ENCODE data around the gene GNL1. TPM values are rescaled to one million over a fixed set of nuclear protein-coding genes. Genes with fewer than 3 reads are reported as not detected.

The GNL1 gene
- total RNA-seq, 1 experiment from 2014 or later = 101 TPM

DNA sequence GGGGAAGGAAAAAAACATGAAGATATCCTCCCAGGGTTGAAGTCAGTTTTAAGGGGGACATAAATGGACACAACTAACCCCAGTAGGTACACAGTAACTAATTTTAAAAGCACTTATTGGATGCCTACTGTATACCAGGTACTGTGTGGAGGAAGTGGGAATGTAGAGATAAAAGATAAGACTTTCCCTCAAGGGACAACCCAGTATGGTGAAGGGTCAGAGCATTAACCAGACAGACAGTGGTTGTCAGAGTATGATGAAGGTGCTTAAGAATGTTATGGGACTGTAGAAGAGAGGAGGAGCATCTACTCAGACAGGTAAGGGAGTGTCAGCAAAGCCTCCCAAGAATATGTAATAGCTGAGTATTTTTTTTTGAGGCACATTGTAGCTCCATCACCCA is 15.9 kb upstream of the GNL1 start:
- peak overlapping the region; percentile 65 for H3K4me3 ChIP-seq (ENCODE audit: low read depth, low read length, poor library complexity, severe bottlenecking)
- POLR2A ChIA-PET (ENCODE audit: low non-redundant PET) = no interaction called here
- no peaks in the 10 kb centered on the region for H3K27me3 ChIP-seq (replicated peaks; ENCODE audit: insufficient read depth, low read depth, low read length, poor library complexity)
- H3K36me3 ChIP-seq (ENCODE audit: insufficient read depth, low read length, poor library complexity, severe bottlenecking) = peaks cover 14% of the 10 kb centered on the region
- no TSS peak for BruUV-seq (replicated peaks)
- DNase-seq (ENCODE audit: low spot score) = no peak
- TF ChIP-seq EZH2 (IDR thresholded peaks at IDR 0.05; ENCODE audit: borderline replicate concordance, low read depth, low read length, poor library complexity, severe bottlenecking) = no peak
- TF ChIP-seq, protein P1, sequence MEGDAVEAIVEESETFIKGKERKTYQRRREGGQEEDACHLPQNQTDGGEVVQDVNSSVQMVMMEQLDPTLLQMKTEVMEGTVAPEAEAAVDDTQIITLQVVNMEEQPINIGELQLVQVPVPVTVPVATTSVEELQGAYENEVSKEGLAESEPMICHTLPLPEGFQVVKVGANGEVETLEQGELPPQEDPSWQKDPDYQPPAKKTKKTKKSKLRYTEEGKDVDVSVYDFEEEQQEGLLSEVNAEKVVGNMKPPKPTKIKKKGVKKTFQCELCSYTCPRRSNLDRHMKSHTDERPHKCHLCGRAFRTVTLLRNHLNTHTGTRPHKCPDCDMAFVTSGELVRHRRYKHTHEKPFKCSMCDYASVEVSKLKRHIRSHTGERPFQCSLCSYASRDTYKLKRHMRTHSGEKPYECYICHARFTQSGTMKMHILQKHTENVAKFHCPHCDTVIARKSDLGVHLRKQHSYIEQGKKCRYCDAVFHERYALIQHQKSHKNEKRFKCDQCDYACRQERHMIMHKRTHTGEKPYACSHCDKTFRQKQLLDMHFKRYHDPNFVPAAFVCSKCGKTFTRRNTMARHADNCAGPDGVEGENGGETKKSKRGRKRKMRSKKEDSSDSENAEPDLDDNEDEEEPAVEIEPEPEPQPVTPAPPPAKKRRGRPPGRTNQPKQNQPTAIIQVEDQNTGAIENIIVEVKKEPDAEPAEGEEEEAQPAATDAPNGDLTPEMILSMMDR (conservative IDR thresholded peaks at IDR 0.05; ENCODE audit: low read depth, low read length) = no peak
- H3K9me3 ChIP-seq (ENCODE audit: low read depth, low read length, poor library complexity, severe bottlenecking) = no peaks in the 10 kb centered on the region
- peak overlapping the region; percentile 88 for H3K27ac ChIP-seq (ENCODE audit: low read depth, low read length, poor library complexity, severe bottlenecking)
- H3K4me1 ChIP-seq (ENCODE audit: insufficient read depth, low read length, poor library complexity, severe bottlenecking) = peaks cover 32% of the 10 kb centered on the region
- intact Hi-C loops (cut with micrococcal nuclease; ENCODE audit: unreplicated experiment) = no loop called here
- CTCF ChIA-PET = no interaction called here

DNA sequence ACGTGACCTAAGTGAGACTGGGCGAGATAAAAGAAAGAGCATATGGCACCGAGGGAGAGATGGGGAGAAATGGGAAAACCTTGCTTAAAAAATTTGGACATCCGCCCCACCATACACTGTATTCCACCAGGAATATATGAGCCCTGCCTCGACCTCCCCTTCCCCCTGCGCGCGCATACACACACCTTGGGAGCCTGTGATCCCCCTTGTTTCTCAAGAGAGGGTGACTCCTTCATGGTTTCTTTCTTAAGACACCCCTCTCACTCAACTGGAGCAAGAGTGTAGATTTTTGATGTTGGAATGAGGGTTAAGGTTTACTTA is 15.4 kb upstream of the GNL1 start:
- H3K36me3 ChIP-seq (ENCODE audit: insufficient read depth, low read length, poor library complexity, severe bottlenecking) = peaks cover 10% of the 10 kb centered on the region
- POLR2A ChIA-PET (ENCODE audit: low non-redundant PET) = no interaction called here
- DNase-seq (ENCODE audit: low spot score) = no peak
- TSS peak; percentile 78 for BruUV-seq (replicated peaks)
- CTCF ChIA-PET = interaction anchor here (0.9 kb wide), 1 partner anchor 27 kb away, joined by 3 read pairs; no protein-coding TSS in a partner anchor
- no peak for TF ChIP-seq EZH2 (IDR thresholded peaks at IDR 0.05; ENCODE audit: borderline replicate concordance, low read depth, low read length, poor library complexity, severe bottlenecking)
- TF ChIP-seq, protein P1 (conservative IDR thresholded peaks at IDR 0.05; ENCODE audit: low read depth, low read length) = no peak
- intact Hi-C loops (cut with micrococcal nuclease; ENCODE audit: unreplicated experiment) = loop anchor here (1.0 kb wide), 1 partner anchor 14 kb away; the partner anchor contains the start of gene PRR3
- H3K27me3 ChIP-seq (replicated peaks; ENCODE audit: insufficient read depth, low read depth, low read length, poor library complexity) = no peaks in the 10 kb centered on the region
- peak overlapping the region; percentile 88 for H3K27ac ChIP-seq (ENCODE audit: low read depth, low read length, poor library complexity, severe bottlenecking)
- no peaks in the 10 kb centered on the region for H3K9me3 ChIP-seq (ENCODE audit: low read depth, low read length, poor library complexity, severe bottlenecking)
- H3K4me1 ChIP-seq (ENCODE audit: insufficient read depth, low read length, poor library complexity, severe bottlenecking) = peaks cover 32% of the 10 kb centered on the region
- peak overlapping the region; percentile 65 for H3K4me3 ChIP-seq (ENCODE audit: low read depth, low read length, poor library complexity, severe bottlenecking)

DNA sequence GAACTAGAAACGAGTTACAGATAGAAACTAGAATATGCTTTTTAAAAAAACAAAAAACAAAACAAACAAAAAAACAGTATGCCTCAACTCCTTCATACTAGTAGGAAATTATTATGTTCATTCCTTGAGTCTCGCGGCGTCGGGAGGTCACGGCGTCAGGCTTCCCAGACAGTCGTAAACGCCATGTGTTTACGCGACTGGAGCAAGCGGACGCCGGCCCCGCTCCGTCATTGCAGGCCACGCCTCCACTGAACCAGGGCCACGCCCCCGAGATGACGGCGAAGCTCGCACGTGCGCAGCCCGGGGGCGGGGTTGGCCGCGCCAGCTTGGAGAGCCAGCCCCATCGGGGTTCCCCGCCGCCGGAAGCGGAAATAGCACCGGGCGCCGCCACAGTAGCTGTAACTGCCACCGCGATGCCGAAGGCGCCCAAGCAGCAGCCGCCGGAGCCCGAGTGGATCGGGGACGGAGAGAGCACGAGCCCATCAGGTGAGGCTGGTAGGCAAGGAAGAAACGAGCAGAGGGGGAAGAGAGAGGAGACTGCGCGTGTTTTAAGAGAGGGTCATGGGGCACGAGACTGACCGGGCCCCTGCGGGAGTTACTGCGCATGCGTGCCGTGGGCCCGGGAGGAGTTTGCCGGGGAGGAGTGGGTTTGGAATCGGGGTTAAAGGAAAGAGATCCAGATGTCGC is 14.9 kb upstream of the GNL1 start, which contains the start of gene ABCF1:
ABCF1 (plus strand) TSS at position 368 of the 687 bp plus-strand sequence; CDS start at position 414, 46 bp downstream.
- peak; percentile 98 for DNase-seq (ENCODE audit: low spot score)
- no TSS peak for BruUV-seq (replicated peaks)
- TF ChIP-seq, protein P1 (conservative IDR thresholded peaks at IDR 0.05; ENCODE audit: low read depth, low read length) = no peak
- no peak for TF ChIP-seq EZH2 (IDR thresholded peaks at IDR 0.05; ENCODE audit: borderline replicate concordance, low read depth, low read length, poor library complexity, severe bottlenecking)
- Histone ChIP-seq H3K4me1 (ENCODE audit: insufficient read depth, low read length, poor library complexity, severe bottlenecking) (peaks cover 32% of the 10 kb centered on the region), H3K27ac (ENCODE audit: low read depth, low read length, poor library complexity, severe bottlenecking) (peak within 1 kb of the TSS; percentile 88), H3K4me3 (ENCODE audit: low read depth, low read length, poor library complexity, severe bottlenecking) (peak within 1 kb of the TSS; percentile 65), H3K27me3 (replicated peaks; ENCODE audit: insufficient read depth, low read depth, low read length, poor library complexity) (no peaks in the 10 kb centered on the region), H3K36me3 (ENCODE audit: insufficient read depth, low read length, poor library complexity, severe bottlenecking) (peaks cover 6% of the 10 kb centered on the region), H3K9me3 (ENCODE audit: low read depth, low read length, poor library complexity, severe bottlenecking) (no peaks in the 10 kb centered on the region)
- CTCF ChIA-PET = interaction anchor here (0.9 kb wide), 1 partner anchor 26 kb away, joined by 3 read pairs; no protein-coding TSS in a partner anchor
- POLR2A ChIA-PET (ENCODE audit: low non-redundant PET) = interaction anchor here (0.5 to 1.1 kb wide), 2 partner anchors 25 to 149 kb away, joined by 4 to 11 read pairs; no protein-coding TSS in a partner anchor
- intact Hi-C loops (cut with micrococcal nuclease; ENCODE audit: unreplicated experiment) = loop anchor here (1.0 kb wide), 1 partner anchor 14 kb away; the partner anchor contains the start of gene PRR3

Measured in A673 (cell line).